Ovary (tissue), 3 donors: ENCODE measurements around the gene CDH23.

Experiments
- EP300 ChIP-seq: sonication (generic); formaldehyde crosslinking; IDR thresholded peaks from one replicate; pipeline ENCODE4 v1.6.1; 2017; ENCODE audit warnings: antibody characterized with exemption
- TF ChIP-seq, protein P1 (sequence below), 3 donors: fragments of 450-650 bp in 2 of 3; fragments of 200-600 bp in 1 of 3; IDR thresholded peaks; one replicate each; pipeline versions ENCODE4 v1.5.1 to v1.8.0; 2016 to 2022; ENCODE audit warnings: antibody characterized with exemption in 3 of 3, mild to moderate bottlenecking in 1 of 3
- donor health status: DM: no; HTN: no; CAD: no.

DNA sequence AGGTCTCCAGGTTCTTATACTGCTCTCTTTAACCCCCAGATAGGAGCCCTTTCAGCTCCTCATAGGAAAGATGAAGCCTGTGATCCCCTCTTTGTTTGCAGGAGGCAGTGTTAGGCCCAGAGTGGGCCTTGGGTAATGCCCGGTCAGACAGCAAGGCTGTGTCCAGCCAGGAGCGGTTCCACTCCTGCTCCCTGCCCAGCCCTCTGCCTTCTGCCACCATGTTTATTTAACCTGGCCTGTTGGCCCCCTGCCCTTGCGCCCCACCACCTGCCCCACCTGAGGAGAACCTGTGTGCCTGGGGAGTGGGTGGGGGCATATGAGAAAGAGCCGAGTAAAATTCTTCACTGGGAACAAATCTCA lies 24.3 kb downstream of the CDH23 start:
- TF ChIP-seq, protein P1, sequence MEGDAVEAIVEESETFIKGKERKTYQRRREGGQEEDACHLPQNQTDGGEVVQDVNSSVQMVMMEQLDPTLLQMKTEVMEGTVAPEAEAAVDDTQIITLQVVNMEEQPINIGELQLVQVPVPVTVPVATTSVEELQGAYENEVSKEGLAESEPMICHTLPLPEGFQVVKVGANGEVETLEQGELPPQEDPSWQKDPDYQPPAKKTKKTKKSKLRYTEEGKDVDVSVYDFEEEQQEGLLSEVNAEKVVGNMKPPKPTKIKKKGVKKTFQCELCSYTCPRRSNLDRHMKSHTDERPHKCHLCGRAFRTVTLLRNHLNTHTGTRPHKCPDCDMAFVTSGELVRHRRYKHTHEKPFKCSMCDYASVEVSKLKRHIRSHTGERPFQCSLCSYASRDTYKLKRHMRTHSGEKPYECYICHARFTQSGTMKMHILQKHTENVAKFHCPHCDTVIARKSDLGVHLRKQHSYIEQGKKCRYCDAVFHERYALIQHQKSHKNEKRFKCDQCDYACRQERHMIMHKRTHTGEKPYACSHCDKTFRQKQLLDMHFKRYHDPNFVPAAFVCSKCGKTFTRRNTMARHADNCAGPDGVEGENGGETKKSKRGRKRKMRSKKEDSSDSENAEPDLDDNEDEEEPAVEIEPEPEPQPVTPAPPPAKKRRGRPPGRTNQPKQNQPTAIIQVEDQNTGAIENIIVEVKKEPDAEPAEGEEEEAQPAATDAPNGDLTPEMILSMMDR (IDR thresholded peaks at IDR 0.05), result no peak
- no peak for TF ChIP-seq EP300
